HG03108 (cell line): Measurements from ENCODE around the gene MYMK.

Experiments used
- ATAC-seq: cut with Tn5 transposase; IDR thresholded peaks from one replicate; pipeline ENCODE4 v1.9.1; 2021; ENCODE audit warnings: moderate library complexity; ENCODE audit not compliant: unreplicated experiment

The MYMK gene

DNA sequence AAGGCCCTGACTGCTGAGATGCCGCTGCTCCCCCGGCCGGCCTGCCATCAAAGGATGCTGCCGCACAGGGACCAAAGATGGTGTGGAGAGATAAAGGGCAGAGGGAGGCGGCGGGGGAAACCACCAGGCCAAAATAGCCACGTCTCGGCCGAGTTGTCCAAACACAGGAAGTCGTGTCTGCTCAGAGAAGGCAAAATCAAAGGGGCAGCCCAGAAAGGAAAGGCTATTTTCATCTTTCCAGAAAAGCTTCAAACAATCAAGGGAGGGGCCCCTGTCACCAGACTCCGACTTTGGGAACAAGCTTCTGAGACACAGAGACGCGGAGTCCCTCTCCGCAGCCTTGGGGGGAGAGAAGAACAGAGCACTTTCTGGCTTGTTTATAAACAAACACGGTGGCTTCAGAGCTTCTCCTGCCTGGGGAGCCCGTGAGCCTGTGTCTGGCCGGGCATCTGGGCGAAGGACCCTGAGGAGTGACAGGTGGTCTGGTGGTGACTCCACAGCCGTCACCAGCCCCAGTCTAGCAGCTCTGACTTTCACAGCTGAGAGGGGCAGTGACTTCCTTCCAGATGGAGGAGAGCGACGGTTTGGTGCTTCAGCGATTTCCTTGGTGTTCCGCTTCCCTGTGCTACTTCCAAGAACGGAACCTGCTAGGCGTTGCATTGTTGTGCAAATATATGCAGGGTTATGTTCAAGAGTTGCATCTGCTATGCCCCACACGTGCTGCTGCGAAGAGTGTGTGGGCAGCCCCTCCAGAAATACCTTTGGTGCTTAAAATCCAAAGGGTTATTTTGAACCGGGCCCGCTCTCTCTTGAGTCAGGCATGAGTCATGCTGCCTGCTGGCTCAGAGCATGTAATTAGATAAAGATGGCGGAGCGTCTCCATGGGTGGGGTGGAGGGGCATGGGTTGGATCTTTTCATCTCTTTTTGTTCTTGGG is 33.7 kb upstream of the MYMK start:
- no peak for ATAC-seq

DNA sequence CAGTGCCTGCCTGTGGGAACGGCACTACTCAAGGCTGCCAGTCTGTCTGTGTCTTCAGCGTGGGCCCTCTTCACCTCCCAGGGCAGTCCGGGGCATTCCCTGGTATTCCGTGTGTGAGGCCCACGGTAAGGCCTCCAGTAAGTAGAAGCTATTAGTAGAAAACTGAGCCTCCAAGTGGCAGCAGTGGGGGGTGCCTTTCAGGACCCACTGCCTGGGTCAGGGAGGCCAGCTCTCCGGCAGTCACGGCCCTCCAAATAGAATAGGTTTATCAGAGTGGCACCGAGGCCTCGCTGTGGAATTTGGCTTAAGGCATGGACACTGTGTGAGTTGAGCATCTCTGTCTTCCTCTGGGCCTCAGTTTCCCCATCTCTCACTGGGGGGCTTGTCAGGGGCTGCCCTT is 32.8 kb upstream of the MYMK start:
- ATAC-seq: no peak

DNA sequence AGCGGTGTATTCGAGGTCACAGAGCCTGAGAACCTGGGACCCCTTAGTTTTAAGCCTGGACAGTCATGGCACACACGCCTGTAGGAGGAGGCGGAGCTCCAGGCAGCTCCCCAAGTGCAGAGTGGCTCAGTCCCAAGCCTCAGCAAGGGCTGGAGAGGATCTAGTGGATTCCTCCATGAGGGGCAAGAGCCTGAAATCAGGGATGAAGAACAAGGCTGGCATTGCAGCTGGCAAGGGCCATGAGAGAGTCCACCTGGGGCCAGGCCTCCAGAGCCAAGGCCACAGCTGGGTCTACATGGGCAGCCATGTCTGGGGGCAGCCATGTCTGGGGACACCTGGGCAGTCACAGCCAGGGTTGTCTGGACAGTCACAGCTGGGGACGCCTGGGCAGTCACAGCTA is 31.6 kb upstream of the MYMK start:
- ATAC-seq: no peak

DNA sequence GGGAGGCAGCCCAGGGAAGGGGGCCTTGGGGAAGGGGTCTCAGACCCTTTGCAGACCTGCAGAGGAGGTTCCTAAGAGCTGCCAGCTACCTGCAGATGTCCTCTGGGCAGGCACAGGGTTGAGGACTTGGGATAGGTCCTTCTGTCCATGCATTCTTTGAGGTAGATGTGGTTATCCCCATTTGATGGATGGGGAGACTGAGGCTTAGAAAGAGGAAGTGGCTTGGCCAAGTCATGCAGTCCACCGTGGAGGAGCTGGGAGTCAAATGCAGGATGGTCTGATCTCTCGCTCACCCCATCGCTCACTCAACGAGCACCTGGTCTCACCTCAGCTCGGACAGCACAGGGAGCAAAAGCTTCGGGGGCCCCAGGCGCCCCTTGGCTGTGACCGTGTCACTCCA is 30.0 kb upstream of the MYMK start:
- no peak for ATAC-seq

DNA sequence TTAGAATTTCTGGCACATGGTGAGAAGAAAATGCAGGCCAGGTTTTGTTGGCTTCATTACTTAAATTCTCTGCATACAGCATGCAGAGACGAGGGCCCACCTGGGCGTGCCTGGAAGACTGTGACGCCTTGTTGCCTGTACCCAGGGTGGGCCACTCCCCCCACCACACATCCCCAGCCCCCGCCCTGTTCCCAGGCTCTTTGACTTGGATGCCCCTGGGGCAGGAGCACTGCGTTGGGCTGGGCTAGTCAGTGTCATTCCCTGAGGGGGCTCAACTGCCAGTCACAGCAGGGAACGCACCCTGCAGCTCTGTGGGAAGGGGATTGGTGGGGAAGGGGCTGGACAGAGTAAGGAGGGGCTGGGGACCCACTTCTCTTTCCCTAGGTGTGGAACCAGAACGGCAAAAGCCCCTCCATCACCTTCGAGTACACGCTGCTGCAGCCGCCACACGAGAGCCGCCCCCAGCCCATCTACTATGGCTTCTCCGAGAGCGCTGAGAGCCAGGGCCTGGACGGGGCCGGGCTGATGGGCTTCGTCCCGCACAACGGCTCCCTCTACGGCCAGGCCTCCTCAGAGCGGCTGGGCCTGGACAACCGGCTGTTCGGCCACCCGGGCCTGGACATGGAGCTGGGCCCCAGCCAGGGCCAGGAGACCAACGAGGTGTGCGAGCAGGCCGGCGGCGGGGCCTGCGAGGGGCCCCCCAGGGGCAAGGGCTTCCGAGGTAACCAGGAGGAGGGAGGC is 29.4 kb upstream of the MYMK start:
- ATAC-seq: no peak

DNA sequence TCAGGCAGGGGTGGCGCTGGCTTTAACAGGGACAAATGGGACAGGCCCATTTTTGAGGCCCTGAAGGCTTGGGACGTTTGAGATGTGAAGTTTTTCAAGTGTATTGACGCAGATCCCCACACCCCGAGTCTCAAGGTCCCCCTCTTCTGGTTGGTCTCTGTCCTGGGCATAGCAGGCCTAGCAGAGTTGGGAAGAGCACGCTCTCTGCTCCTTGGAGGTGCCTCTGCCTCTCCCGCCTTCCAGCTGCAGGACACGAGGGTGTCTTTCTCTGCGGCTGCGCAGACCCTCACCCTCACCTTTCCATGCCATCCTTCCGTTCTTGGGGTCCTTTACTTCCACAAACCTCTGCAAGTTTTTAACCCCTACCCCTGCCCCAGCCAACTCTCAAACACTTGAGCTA is 28.4 kb upstream of the MYMK start:
- no peak for ATAC-seq

DNA sequence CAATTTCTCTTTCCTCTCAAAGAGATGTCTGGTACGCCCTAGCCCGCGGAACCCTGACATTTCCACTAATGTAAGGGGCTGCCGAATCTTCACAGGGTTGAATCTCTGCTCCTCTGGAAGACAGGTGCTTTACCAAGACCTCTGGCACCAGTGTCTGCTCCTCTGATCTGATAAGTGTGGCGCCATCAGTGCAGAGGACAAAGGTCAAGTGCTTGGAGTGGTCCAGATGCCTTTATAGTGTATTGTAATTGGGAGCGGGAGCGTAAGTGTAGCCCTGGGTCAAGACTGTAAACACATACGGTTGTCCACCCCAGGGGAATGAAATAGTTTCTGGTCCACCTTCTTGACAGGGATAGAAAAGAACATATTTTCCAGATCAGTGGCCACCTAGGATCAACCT is 27.5 kb upstream of the MYMK start:
- no peak for ATAC-seq

DNA sequence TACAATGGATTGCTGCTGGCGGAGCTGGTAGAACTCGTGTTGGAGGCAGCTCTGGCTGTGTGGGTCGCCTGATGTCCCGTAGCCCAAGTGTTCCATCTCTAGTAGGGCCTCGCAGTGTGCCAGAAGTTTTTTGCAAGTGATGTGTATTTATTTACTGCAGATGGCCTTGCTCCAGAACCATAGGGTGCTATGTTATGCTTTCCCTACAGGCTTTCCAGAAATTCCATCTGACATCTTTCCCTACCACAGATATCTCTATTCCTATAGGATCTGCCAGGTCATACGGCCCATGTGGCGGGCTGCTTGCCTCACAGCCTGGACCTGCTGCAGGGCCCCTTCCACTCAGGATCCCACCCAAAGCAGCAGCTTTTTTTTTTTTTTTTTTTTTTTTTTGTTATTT is 26.7 kb upstream of the MYMK start:
- no peak for ATAC-seq

DNA sequence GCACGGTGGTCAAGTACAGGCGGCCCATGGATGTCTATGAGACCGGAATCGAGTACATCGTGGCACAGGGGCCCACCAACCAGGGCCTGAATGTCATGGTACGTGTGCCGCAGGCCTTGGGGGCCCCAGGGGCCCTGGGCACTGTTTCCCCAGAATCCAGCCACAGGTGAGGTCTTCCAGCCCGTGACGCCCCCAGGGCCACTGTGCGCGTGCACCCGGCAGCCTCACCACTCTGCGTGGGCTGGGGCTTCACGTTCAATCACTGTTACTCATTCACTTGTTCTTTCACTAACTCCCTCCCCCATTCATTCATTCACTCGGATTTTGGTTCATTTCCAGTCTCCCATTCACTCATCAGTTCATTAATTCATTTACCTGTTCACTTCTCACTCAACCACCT is 22.4 kb upstream of the MYMK start:
- no peak for ATAC-seq

DNA sequence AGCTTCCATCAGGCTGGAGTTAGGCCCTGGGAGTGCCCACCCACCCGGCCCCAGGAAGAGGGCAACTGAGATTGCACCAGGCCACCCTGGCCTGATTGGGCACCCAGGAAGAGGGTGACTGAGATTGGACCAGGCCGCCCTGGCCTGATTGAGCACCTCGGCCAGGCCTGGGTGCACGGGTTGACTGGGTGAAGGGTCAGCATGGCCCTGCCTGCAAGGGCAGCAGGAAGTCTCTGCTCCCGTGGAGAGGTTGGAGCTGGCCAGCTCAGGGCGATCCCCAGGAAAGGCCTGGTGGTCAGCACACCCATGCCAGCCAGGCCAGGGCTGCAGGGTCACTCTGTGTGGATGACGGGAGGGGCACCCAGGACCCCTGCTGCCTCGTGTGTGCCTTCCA is 21.5 kb upstream of the MYMK start:
- ATAC-seq: no peak

DNA sequence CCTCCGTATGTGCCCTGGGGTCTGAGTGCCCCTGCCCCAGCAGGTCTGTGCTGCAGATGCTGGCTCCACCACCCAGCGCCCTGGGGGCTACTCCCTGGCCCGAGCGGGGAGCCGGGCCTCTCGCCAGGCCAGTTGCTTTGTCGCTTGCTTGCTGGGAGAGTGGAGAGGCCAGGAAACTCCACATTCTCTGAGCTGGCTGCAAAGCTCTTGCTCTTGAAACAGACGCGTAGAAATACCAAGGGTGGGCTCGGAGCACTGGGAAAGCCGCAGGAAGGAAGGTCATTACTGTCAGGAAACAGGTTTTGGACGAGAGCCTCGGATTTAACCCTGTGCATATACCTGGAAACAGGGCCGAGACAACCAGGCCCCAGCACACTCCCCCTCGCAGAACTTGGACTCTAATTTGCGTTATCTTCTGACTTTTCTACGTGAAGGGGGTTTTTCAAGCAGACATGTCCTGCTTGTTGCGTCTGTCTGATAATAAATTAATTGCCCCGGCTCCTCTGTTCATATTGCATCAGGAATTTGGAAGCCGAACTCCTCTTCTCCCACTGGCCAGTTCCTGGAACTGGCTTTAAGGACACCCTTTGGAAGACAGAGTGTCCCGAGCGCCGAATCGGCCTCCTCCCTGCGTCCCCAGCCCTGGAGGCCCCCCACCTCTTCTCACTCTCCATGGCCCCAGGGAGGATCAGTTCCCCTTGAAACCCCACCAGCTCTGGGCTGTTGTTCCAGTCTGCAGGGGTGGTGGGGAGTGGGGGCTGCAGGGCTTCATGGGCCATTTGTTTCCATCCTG is 20.9 kb upstream of the MYMK start:
- no peak for ATAC-seq

DNA sequence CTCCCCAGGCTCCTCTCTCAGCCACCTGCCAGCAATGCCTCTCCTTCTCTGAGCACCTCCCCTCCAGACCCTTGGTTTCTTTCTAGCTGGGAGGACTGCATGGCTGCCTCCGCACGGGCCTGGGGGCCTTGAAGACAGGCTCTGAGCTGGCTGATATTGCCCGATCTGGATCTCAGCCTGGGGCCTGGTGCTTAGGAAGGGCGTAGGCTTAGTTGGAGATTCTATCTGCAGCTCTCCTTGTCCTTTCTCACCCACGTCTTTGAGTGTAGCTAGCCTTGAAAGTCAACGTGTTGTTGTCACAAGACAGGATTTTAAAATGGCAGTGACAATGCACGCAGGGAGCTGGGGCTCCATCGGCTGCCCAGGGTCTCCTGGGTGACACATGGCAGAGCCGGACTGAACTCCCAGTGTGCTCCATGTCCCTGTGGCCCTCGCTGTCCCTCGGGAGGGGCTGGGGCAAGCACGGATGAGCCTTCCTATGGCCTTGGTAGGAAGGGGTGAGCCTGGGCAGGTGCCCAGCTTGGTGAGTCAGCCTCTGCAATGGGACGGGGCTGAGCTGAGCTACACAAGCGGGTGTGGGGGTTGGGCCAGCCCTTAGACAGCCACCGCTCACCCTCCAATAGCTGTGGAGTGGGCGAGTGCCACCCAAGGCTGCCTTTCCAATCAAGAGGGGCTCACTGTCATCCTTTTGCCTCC is 19.2 kb upstream of the MYMK start:
- ATAC-seq: no peak

DNA sequence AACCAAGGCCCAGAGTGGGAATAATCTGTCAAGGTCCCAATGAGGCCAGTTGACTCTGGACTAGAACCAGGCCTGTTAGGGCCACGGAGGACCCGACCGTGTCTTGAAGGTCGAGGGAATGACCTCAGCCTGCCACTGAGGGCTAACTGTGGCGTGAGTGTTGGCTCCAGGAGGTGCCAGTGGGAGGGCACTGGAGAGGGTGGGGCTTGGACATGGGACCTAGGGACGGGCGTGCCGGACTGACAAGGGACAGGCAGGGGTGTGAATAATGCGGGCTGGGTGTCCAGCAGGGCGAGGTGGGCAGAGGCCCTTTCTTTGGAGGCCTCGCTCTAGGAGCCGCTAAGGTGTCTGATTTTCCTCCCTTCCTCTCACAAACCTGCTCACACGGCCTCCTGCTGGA is 17.2 kb upstream of the MYMK start:
- ATAC-seq: no peak

DNA sequence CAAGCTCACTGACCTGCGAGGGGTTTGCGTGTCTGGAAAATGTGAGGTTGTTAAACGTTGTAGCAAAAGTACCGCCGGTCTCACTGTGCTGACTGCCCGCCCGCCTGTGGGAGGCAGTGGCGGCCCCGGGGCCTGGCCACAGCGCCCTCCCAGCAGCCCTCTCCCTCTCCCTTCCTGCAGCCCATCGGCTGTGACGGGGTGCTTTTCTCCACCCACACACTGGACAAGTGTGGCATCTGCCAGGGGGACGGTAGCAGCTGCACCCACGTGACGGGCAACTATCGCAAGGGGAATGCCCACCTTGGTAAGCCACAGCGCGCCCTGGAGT is 15.9 kb upstream of the MYMK start:
- no peak for ATAC-seq

DNA sequence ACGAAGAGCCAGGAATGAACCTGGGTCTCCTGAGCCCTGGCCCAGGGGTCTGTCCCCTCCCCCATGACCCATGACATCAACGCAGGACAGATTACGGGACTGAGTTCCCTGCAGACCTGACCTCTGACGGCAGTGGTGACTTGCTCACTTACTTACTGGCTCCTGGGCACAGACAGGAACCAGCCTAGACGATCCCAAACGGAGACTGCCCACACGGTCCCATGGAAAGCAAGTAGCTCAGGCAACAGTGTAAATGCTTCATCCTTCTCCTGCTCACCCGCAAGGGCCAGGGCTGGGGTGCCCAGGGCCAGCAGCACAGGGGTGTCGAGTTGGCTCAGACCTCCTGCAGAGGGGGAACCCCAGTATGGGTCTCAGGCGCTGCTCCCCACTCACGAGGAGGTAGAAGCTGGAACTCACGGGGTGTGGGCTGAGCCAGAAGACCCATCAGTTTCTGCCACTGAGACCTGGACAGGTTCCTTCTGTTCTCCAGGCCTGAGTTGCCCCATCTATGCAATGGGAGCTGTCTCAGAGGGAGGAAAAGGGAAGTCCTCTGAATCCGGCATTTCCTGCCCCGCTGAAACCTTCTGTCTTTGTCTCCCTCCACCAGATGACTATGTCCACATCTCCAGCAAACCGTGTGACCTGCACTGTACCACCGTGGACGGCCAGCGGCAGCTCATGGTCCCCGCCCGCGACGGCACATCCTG is 15.4 kb upstream of the MYMK start:
- ATAC-seq: no peak

DNA sequence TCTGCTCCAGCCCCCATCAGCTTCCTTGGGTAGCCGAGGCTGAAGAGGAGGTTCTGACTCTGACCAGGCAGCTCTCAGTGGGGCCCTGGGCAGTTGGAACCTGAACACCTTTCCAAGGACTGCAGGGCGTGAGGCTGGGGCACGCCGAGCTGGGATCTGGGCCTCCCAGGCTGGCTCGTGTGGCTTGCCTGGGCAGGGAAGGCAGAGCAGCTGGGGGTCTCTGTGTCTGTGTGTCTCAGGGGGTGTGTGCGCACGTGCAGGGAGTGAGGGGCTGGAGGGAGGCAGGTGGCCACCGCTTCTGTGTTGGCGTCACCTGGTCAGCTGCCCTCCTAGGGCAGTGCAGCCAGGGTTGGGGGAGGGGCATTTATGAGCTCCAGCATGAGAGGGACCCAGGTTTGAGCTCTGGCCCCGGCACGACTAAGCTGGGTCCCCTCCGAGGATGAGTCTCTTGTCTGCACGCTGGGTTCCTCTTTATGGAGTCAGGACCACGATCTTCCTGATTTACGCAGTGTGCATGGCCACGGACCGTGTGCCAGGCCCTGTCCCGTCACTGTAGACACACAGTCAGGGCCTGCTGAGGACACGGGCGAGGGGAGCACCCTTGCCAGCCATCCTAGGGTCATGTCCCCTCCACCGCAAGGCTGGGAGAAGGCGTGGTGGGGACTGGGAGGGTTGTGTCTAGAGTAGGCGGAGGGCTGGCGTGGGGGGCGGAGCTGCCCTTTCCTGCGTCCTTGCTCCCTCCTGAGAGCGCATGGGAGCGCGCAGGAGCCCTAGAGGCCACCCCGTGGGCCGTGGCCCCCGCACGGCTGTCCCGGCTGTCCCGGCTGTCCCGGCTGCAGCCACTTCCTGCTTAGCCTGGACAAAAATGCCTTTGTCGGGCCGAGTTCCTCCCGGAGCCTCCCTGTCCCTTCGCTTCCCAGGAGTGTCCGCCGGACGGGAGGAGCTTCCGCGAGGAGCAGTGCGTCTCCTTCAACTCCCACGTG is 14.4 kb upstream of the MYMK start:
- ATAC-seq: no peak

DNA sequence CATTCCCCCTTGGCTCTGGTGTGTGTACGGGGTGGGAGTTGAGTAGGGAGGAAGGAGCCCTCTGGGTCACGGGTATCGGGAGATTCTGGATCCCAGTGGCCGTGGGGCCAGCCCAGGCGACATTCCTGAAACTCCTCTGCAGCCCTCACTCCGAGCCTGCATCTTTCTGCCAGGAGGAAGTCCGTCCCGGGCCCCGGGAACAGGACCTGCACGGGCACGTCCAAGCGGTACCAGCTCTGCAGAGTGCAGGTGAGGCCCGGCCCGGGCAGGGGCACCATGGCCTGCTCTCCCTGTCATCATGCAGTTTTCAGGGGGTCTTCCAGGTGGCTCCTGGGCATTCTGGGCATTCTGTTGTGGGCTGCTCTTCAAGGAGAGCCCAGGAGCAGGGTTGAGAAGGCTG is 13.4 kb upstream of the MYMK start:
- ATAC-seq: no peak

DNA sequence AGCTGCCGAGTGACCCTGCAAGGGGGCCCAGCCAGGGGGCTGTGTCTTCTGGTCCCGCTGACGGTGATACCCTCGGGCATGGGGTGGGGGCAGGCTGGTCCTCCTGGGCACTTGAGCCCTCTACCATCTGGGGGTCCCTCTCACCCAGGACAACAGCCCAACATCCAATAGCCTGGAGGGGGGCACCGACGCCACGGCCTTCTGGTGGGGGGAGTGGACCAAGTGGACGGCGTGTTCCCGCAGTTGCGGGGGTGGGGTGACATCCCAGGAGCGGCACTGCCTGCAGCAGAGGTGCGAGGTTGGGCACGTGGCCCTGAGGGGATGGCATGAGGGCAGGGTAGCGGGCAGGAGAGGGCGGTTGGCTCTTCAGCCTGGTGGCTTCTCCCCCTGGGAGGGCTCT is 12.5 kb upstream of the MYMK start:
- ATAC-seq: no peak

DNA sequence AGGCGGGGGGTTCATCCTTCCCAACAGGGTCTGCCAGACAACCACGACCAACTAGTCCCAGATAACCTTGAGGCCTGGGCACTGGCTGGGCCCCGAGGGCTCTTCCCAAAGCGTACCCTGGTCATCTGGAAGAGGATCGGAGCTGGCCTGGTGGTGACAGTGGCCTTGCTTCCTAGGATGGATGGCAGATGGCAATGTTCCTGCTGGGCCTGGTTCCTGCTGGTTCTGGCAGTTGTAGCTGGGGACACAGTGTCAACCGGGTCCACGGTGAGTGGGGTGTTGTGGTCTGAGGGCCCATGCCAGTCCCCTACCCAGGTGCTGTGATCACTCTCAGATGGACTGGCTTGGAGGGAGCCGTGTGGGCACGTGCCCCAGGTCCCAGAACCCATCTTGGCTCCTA is 11.8 kb upstream of the MYMK start:
- ATAC-seq: no peak
